H9 (cell line): ENCODE results near the gene CEP89. TPM values are rescaled to one million over a fixed set of nuclear protein-coding genes. Genes with fewer than 3 reads are reported as not detected.
"Not testable (repeated sequence)": the region's sequence is repeated elsewhere in the genome, so short reads cannot be mapped to it uniquely, and the experiment has no call there.

Source experiments
- DNase-seq: peaks from one replicate; pipeline ENCODE4 v3.0.0-alpha.2; 2017
- H2AFZ ChIP-seq: one replicate; pipeline ENCODE4 v1.6.1; 2013; ENCODE audit warnings: mild to moderate bottlenecking, low read length, control low read depth, moderate library complexity
- H2AK5ac ChIP-seq: 2 replicates; pipeline ENCODE4 v1.6.1; 2013; ENCODE audit warnings: low read length, control low read depth, mixed read lengths; ENCODE audit not compliant: insufficient read length
- H2BK120ac ChIP-seq: one replicate; pipeline ENCODE4 v1.6.1; 2013; ENCODE audit warnings: low read depth, mild to moderate bottlenecking, low read length, control low read depth, inconsistent platforms; ENCODE audit not compliant: poor library complexity, severe bottlenecking
- H2BK12ac ChIP-seq: 2 replicates; pipeline ENCODE4 v1.6.1; 2013; ENCODE audit warnings: low read length, control low read depth, mixed read lengths, low read depth; ENCODE audit not compliant: insufficient read length
- H2BK15ac ChIP-seq: 2 replicates; pipeline ENCODE4 v1.6.1; 2013; ENCODE audit warnings: low read depth, low read length, control low read depth
- H2BK20ac ChIP-seq: one replicate; pipeline ENCODE4 v1.6.1; 2013; ENCODE audit warnings: low read depth, mild to moderate bottlenecking, low read length, control low read depth, inconsistent platforms; ENCODE audit not compliant: poor library complexity, severe bottlenecking
- H2BK5ac ChIP-seq: 2 replicates; pipeline ENCODE4 v1.6.1; 2013; ENCODE audit warnings: low read length, control low read depth, mixed read lengths; ENCODE audit not compliant: insufficient read length
- H3K14ac ChIP-seq: 2 replicates; pipeline ENCODE4 v1.6.1; 2013; ENCODE audit warnings: low read length, control low read depth; ENCODE audit not compliant: insufficient read depth
- H3K18ac ChIP-seq: 2 replicates; pipeline ENCODE4 v1.6.1; 2013; ENCODE audit warnings: low read depth, mild to moderate bottlenecking, mixed read lengths, low read length, control low read depth; ENCODE audit not compliant: insufficient read length
- H3K23ac ChIP-seq: 2 replicates; pipeline ENCODE4 v1.6.1; 2013; ENCODE audit warnings: low read length, control low read depth, mixed read lengths, low read depth; ENCODE audit not compliant: insufficient read length
- H3K23me2 ChIP-seq: 2 replicates; pipeline ENCODE4 v1.6.1; 2013; ENCODE audit warnings: low read depth, mild to moderate bottlenecking, mixed read lengths, low read length, control low read depth; ENCODE audit not compliant: insufficient read length, poor library complexity, severe bottlenecking
- H3K27ac ChIP-seq: 2 replicates; pipeline ENCODE4 v1.5.1; 2013; ENCODE audit warnings: low read length, control low read depth, mixed read lengths, low read depth; ENCODE audit not compliant: insufficient read length
- H3K27me3 ChIP-seq: 2 replicates; pipeline ENCODE4 v1.6.1; 2013; ENCODE audit warnings: low read length, control low read depth, inconsistent platforms; ENCODE audit not compliant: insufficient read depth
- H3K4ac ChIP-seq: 2 replicates; pipeline ENCODE4 v1.6.1; 2013; ENCODE audit warnings: low read depth, mild to moderate bottlenecking, control low read depth, inconsistent platforms, low read length, moderate library complexity
- H3K4me1 ChIP-seq: 2 replicates; pipeline ENCODE4 v1.6.1; 2013; ENCODE audit warnings: low read length, control low read depth, inconsistent platforms; ENCODE audit not compliant: insufficient read depth
- H3K4me2 ChIP-seq: 2 replicates; pipeline ENCODE4 v1.6.1; 2013; ENCODE audit warnings: low read length, control low read depth, mixed read lengths; ENCODE audit not compliant: insufficient read length, insufficient read depth
- H3K56ac ChIP-seq: 2 replicates; pipeline ENCODE4 v1.6.1; 2013; ENCODE audit warnings: low read depth, mild to moderate bottlenecking, mixed read lengths, low read length, control low read depth; ENCODE audit not compliant: insufficient read length
- H3K79me1 ChIP-seq: 2 replicates; pipeline ENCODE4 v1.6.1; 2013; ENCODE audit warnings: low read depth, mild to moderate bottlenecking, moderate library complexity, low read length, control low read depth, inconsistent platforms; ENCODE audit not compliant: insufficient read depth, poor library complexity, severe bottlenecking
- H3K79me2 ChIP-seq: 2 replicates; pipeline ENCODE4 v1.6.1; 2013; ENCODE audit warnings: low read length, control low read depth, inconsistent platforms; ENCODE audit not compliant: insufficient read depth
- H3K9ac ChIP-seq: 2 replicates; pipeline ENCODE4 v1.6.1; 2013; ENCODE audit warnings: low read length, control low read depth, mixed read lengths; ENCODE audit not compliant: insufficient read length; ENCODE audit errors: extremely low read depth
- H3K9me3 ChIP-seq: one replicate; pipeline ENCODE4 v1.6.1; 2013; ENCODE audit warnings: low read depth, low read length, inconsistent platforms; ENCODE audit not compliant: control insufficient read depth
- H3T11ph ChIP-seq: one replicate; pipeline ENCODE4 v1.6.1; 2013; ENCODE audit warnings: mild to moderate bottlenecking, low read length, control low read depth, inconsistent platforms
- H4K20me1 ChIP-seq: one replicate; pipeline ENCODE4 v1.6.1; 2013; ENCODE audit not compliant: control insufficient read depth, insufficient read length, insufficient read depth
- H4K5ac ChIP-seq: 2 replicates; pipeline ENCODE4 v1.6.1; 2013; ENCODE audit warnings: low read depth, mild to moderate bottlenecking, mixed read lengths, low read length, control low read depth; ENCODE audit not compliant: insufficient read length
- H4K8ac ChIP-seq: replicated peaks from 2 replicates; pipeline ENCODE4 v1.6.1; 2013; ENCODE audit warnings: low read length, control low read depth, mixed read lengths, low read depth; ENCODE audit not compliant: insufficient read length
- H4K91ac ChIP-seq: 2 replicates; pipeline ENCODE4 v1.6.1; 2013; ENCODE audit warnings: low read depth, mild to moderate bottlenecking, moderate library complexity, mixed read lengths, low read length, control low read depth; ENCODE audit not compliant: insufficient read length
- H3K27ac Mint-ChIP-seq, 3 experiments: 2 replicates in 2 of 3; 3 replicates in 1 of 3; pipeline ENCODE4 v1.8.0; 2020 to 2021; ENCODE audit warnings: mixed read lengths in 3 of 3, mild to moderate bottlenecking in 1 of 3, moderate library complexity in 1 of 3
- H3K27me3 Mint-ChIP-seq: 2 replicates; pipeline ENCODE4 v1.8.0; 2021; ENCODE audit warnings: low read depth, mild to moderate bottlenecking, moderate library complexity, mixed read lengths
- H3K36me3 Mint-ChIP-seq, 3 experiments: 2 replicates in 2 of 3; 3 replicates in 1 of 3; pipeline ENCODE4 v1.8.0; 2020 to 2021; ENCODE audit warnings: low read depth in 3 of 3, mixed read lengths in 3 of 3; ENCODE audit not compliant: insufficient read depth in 1 of 3
- H3K4me1 Mint-ChIP-seq, 2 experiments: 2 replicates each; pipeline ENCODE4 v1.8.0; 2020; ENCODE audit warnings: mixed read lengths in 2 of 2
- H3K4me3 Mint-ChIP-seq, 2 experiments: 2 replicates in 1 of 2; 3 replicates in 1 of 2; pipeline ENCODE4 v1.8.0; 2020 to 2021; ENCODE audit warnings: mild to moderate bottlenecking in 2 of 2, mixed read lengths in 2 of 2, moderate library complexity in 1 of 2
- H3K9me3 Mint-ChIP-seq, 2 experiments: 2 replicates in 1 of 2; 3 replicates in 1 of 2; pipeline ENCODE4 v1.8.0; 2020; ENCODE audit warnings: mild to moderate bottlenecking in 2 of 2, mixed read lengths in 2 of 2, moderate library complexity in 1 of 2
- WGBS: extraction: QIAGEN DNeasy Blood & Tissue Kit; methylation state at CpG from one replicate; pipeline ENCODE4 v1.1.7; 2013; ENCODE audit warnings: missing lambda C conversion rate, low lambda C conversion rate, mixed read lengths; ENCODE audit not compliant: insufficient read length; ENCODE audit errors: extremely low coverage; 5-methylcytosine and 5-hydroxymethylcytosine counted together
- total RNA-seq: library from RNA; stranded (reverse); gene quantifications from 2 replicates; pipeline ENCODE4 v1.2.1, GENCODE V29; 2021
- TF ChIP-seq, protein P1 (sequence below): fragments of 200-600 bp; sonication (generic); conservative IDR thresholded peaks from 3 replicates; pipeline ENCODE4 v1.8.0; 2021; ENCODE audit warnings: antibody characterized with exemption, mild to moderate bottlenecking

CEP89 gene
- total RNA-seq, 1 experiment from 2014 or later = 22.1 TPM

DNA sequence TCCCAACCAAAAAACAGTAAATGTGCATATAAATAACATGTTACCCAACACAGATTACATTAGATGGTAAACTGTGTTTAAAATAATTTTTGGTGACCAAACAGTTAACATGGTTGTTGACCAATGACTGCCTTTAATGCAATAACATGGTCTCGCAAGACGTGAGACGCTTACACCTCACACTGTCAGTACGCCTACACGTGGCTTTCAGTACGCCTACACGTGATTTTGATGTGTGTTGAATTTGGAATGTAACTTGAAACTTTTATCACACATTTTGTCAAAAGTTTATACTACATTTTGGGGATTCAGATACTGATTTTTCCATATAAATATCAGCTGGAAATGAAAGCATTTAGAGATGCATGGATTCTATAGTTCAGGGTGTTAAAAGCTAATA is 134.2 kb downstream of the CEP89 start:
- Histone ChIP-seq H3K27ac (no peak overlapping the region), H2BK5ac (no peak overlapping the region), H3K9ac (no peak overlapping the region), H2BK15ac (no peak overlapping the region), H3K23ac (no peak overlapping the region), H2BK20ac (no peak overlapping the region), H2BK12ac (no peak overlapping the region), H3K14ac (no peak overlapping the region), H3K18ac (no peak overlapping the region), H3K79me1 (no peaks in the 10 kb centered on the region), H4K8ac (no peak overlapping the region), H2AK5ac (no peak overlapping the region), H3K4me1 (no peaks in the 10 kb centered on the region), H3K4ac (no peak overlapping the region), H4K20me1 (no peaks in the 10 kb centered on the region), H3K79me2 (no peaks in the 10 kb centered on the region), H3K4me2 (no peak overlapping the region), H3K9me3 (no peaks in the 10 kb centered on the region), H4K5ac (no peak overlapping the region), H3K27me3 (no peaks in the 10 kb centered on the region), H4K91ac (no peak overlapping the region), H3T11ph (no peak overlapping the region), H2AFZ (no peak overlapping the region), H3K56ac (no peak overlapping the region), H3K23me2 (no peaks in the 10 kb centered on the region), H2BK120ac (no peak overlapping the region)
- TF ChIP-seq, protein P1, sequence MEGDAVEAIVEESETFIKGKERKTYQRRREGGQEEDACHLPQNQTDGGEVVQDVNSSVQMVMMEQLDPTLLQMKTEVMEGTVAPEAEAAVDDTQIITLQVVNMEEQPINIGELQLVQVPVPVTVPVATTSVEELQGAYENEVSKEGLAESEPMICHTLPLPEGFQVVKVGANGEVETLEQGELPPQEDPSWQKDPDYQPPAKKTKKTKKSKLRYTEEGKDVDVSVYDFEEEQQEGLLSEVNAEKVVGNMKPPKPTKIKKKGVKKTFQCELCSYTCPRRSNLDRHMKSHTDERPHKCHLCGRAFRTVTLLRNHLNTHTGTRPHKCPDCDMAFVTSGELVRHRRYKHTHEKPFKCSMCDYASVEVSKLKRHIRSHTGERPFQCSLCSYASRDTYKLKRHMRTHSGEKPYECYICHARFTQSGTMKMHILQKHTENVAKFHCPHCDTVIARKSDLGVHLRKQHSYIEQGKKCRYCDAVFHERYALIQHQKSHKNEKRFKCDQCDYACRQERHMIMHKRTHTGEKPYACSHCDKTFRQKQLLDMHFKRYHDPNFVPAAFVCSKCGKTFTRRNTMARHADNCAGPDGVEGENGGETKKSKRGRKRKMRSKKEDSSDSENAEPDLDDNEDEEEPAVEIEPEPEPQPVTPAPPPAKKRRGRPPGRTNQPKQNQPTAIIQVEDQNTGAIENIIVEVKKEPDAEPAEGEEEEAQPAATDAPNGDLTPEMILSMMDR = no peak
- peaks cover 11 to 13% of the 10 kb centered on the region in 2 experiments; a peak in 4 of 5 replicates for H3K9me3 Mint-ChIP-seq
- no peak overlapping the region for H3K27ac Mint-ChIP-seq
- no peak for DNase-seq
- peaks cover 0 to 4% (median 0%) of the 10 kb centered on the region in 3 experiments; a peak in 2 of 7 replicates for H3K36me3 Mint-ChIP-seq
- H3K4me3 Mint-ChIP-seq = no peak overlapping the region
- H3K27me3 Mint-ChIP-seq = no peaks in the 10 kb centered on the region; the same call in 1 of the 2 replicates
- WGBS = no CpG with 5 or more reads among the region's 7 CpGs
- no peaks in the 10 kb centered on the region for H3K4me1 Mint-ChIP-seq

DNA sequence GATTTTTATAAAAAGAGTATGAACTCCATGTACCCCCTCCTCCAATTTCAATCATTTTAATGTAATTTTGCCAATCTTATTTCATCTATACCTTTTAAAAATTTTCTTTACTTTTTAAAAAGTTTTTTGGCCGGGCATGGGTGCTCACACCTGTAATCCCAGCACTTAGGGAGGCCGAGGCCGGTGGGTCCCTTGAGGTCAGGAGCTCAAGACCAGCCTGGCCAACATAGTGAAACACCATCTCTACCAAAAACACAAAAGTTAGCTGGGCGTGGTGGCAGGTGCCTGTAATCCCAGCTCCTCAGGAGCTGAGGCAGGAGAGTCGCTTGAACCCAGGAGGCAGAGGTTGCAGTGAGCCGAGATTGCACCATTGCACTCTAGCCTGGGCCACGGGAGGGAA is 138.4 kb downstream of the CEP89 start:
- H3K18ac ChIP-seq, H3T11ph ChIP-seq, H3K27me3 Mint-ChIP-seq, H3K4me2 ChIP-seq, H3K56ac ChIP-seq, H2BK120ac ChIP-seq, H4K8ac ChIP-seq, H2BK20ac ChIP-seq, H2AFZ ChIP-seq, H4K20me1 ChIP-seq, H3K9me3 ChIP-seq, H3K9me3 Mint-ChIP-seq, H3K27me3 ChIP-seq, H4K5ac ChIP-seq, H2BK5ac ChIP-seq, H3K27ac Mint-ChIP-seq, H3K9ac ChIP-seq, H3K14ac ChIP-seq, H3K4me1 ChIP-seq, H3K79me1 ChIP-seq, H2BK15ac ChIP-seq, H4K91ac ChIP-seq, DNase-seq, H3K27ac ChIP-seq, H3K4me3 Mint-ChIP-seq, H3K23me2 ChIP-seq, H2AK5ac ChIP-seq, H3K23ac ChIP-seq, H2BK12ac ChIP-seq, H3K79me2 ChIP-seq, H3K36me3 Mint-ChIP-seq, H3K4ac ChIP-seq: not testable (repeated sequence)
- H3K4me1 Mint-ChIP-seq = peaks cover 7 to 12% of the 10 kb centered on the region in 2 experiments
- WGBS = no CpG with 5 or more reads among the region's 7 CpGs
